HUES6 (cell line): Measurements from ENCODE around the gene PIP4K2C.
"Not testable (repeated sequence)": the region's sequence is repeated elsewhere in the genome, so short reads cannot be mapped to it uniquely, and the experiment has no call there.

ENCODE experiments used
- H3K27ac ChIP-seq: 2 replicates; pipeline ENCODE4 v1.7.0; 2013; ENCODE audit warnings: low read depth, mild to moderate bottlenecking, low read length, inconsistent platforms
- H3K27me3 ChIP-seq: 2 replicates; pipeline ENCODE4 v1.6.1; 2013; ENCODE audit warnings: low read length; ENCODE audit not compliant: control insufficient read depth, insufficient read depth
- H3K36me3 ChIP-seq: 2 replicates; pipeline ENCODE4 v1.6.1; 2013; ENCODE audit warnings: low read length; ENCODE audit not compliant: control insufficient read depth, insufficient read depth
- H3K4me1 ChIP-seq: 2 replicates; pipeline ENCODE4 v1.6.1; 2013; ENCODE audit warnings: low read length; ENCODE audit not compliant: control insufficient read depth, insufficient read depth
- H3K4me3 ChIP-seq: 2 replicates; pipeline ENCODE4 v1.5.1; 2013; ENCODE audit warnings: low read depth, low read length
- H3K9ac ChIP-seq: one replicate; pipeline ENCODE4 v1.6.1; 2013; ENCODE audit warnings: mild to moderate bottlenecking, low read length
- H3K9me3 ChIP-seq: 2 replicates; pipeline ENCODE4 v1.6.1; 2013; ENCODE audit warnings: low read depth, low read length; ENCODE audit not compliant: control insufficient read depth, insufficient read depth

PIP4K2C gene

DNA sequence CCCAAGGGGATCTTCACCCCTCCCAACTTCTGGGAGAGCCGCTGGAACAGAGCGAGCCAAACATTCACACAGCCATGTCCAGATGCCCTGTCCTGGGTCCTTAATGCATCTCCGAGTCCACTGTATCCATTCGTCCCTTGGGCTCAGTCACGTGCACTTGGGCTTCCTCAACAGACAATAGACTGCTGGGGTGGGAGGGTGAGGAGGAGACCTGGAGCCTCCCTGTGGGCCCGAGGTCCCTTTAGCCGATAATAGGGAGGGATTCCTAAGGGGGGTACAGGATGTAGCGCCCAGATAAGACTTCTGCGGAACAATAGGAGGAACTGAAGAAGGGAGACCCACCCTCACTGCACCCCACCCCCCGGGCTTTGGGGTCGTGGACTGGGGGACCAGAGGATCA, 26.9 kb downstream of the PIP4K2C start:
- H3K27ac ChIP-seq = no peak overlapping the region
- peaks cover 6% of the 10 kb centered on the region; the same call in 1 of the 2 replicates for H3K36me3 ChIP-seq
- no peak overlapping the region for H3K9ac ChIP-seq
- no peaks in the 10 kb centered on the region for H3K9me3 ChIP-seq
- no peak overlapping the region for H3K4me3 ChIP-seq
- peaks cover 24% of the 10 kb centered on the region; the same call in 1 of the 2 replicates for H3K4me1 ChIP-seq
- peaks cover 93% of the 10 kb centered on the region for H3K27me3 ChIP-seq

DNA sequence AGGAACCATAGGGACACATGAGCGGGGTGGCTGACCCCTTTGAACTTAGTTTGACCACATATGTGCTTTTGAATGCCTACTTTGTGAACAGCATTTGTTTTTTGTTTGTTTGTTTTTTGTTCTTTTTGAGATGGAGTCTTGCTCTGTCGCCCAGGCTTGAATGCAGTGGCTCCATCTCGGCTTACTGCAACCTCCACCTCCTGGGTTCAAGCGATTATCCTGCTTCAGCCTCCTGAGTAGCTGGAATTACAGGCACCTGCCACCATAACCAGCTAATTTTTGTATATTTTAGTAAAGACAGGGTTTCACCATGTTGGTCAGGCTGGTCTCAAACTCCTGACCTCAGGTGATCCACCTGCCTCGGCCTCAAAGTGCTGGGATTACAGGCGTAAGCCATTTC, 27.4 kb downstream of the PIP4K2C start:
- not testable (repeated sequence) for H3K9me3 ChIP-seq, H3K36me3 ChIP-seq, H3K9ac ChIP-seq, H3K27ac ChIP-seq, H3K4me3 ChIP-seq
- Histone ChIP-seq H3K4me1 (peaks cover 24% of the 10 kb centered on the region; the same call in 1 of the 2 replicates), H3K27me3 (peaks cover 93% of the 10 kb centered on the region)

DNA sequence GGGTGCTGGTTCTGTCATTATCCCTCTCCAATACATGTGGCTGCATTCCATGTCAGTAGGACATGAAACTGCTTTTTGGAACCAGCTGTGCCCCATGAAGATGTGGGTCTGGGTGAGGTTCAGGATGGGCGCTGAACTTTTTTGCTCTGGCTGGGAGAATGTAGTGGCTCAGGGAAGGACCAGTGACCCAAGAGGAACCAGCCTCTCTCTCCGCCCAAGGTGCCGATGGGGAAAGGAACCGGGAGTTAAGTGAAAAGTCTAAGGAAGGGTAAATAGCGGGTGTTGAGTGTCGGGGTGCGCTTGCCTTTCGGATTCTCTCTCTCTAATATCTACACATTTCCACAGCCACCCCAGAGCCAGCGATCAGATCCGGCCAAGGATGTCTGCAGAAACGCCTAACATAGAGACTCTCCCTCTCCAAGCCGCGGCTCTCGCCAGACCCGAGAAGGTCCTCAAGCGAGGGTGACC, 28.0 kb downstream of the PIP4K2C start:
- Histone ChIP-seq H3K27ac (no peak overlapping the region), H3K4me1 (peaks cover 21% of the 10 kb centered on the region; the same call in 1 of the 2 replicates), H3K36me3 (peaks cover 6% of the 10 kb centered on the region; the same call in 1 of the 2 replicates), H3K4me3 (peak overlapping the region; percentile 56), H3K27me3 (peaks cover 96% of the 10 kb centered on the region), H3K9me3 (no peaks in the 10 kb centered on the region), H3K9ac (no peak overlapping the region)

DNA sequence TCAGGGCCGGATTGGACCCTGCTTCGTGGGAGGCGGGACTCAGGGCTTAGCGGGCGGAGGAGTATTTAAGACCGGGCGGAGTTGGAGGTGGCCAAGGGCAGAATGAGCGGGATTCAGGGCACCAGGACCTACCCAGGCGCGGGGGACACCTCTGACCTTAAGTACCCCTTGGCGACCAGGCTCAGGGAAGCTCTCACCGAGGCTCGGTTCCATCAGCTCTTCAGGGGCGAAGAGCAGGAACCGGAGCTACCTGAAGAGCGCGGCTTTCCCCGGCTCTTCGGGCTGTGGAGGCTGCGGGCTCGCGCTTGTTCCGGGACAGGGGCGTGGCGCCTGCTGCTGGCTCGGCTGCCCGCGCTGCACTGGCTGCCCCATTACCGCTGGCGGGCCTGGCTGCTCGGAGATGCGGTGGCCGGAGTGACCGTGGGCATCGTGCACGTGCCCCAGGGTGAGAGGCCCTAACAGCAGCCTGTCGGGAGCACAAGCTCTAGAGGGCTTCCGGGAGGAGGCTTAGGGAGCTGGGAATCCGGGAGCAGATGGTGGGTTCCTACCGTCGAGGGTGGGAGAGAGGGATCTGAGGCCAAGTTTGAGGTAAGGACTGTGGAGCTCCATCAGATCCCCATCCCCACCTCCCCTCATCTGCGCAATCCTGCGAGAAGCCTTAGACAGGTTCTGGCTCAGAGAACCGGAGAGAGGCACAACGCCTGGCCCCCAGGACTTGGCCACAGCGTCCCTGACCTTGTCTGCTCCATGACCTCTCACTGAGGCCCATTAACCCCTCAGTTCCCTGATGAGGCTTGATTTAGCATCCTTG, 28.6 kb downstream of the PIP4K2C start:
- Histone ChIP-seq H3K27ac (no peak overlapping the region), H3K9ac (no peak overlapping the region), H3K9me3 (no peaks in the 10 kb centered on the region), H3K4me1 (peaks cover 16% of the 10 kb centered on the region; the same call in 1 of the 2 replicates), H3K36me3 (peaks cover 6% of the 10 kb centered on the region; the same call in 1 of the 2 replicates), H3K4me3 (peak overlapping the region; percentile 56), H3K27me3 (peaks cover 99% of the 10 kb centered on the region)

DNA sequence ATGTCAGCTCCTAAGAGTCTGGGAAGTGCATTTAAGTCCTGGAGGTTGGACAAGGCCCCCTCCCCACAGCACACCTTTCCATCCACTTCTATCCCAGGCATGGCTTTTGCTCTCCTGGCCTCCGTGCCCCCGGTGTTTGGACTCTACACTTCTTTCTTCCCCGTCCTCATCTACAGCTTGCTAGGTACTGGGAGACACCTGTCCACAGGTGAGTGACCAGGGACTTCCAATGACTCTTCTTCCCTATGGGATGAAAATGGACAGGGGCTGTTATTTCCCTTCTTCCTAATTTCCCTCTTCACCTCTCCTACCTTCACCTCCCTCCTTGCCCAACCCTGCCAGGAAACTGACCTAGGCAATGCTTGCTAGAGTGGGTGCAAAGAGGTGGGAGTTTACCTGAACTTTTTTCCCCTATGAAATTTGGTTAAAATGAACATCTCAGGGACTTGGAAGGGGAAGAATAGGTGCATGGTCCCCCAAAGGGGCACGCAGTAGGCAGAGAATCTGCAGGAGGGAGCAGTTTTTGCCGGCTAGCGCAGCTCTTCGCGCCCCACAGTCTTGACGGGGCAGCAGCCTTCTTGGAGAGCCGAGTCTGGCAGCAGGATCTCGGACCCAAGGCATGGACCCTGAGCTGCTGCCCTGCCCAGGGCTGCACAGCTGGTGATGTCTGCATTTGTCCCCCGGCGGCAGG, 29.4 kb downstream of the PIP4K2C start:
- Histone ChIP-seq H3K36me3 (peaks cover 4% of the 10 kb centered on the region; the same call in 1 of the 2 replicates), H3K4me1 (peaks cover 16% of the 10 kb centered on the region; the same call in 1 of the 2 replicates), H3K9me3 (no peaks in the 10 kb centered on the region), H3K27me3 (peaks cover 99% of the 10 kb centered on the region), H3K9ac (no peak overlapping the region), H3K4me3 (peak overlapping the region; percentile 57), H3K27ac (no peak overlapping the region)

DNA sequence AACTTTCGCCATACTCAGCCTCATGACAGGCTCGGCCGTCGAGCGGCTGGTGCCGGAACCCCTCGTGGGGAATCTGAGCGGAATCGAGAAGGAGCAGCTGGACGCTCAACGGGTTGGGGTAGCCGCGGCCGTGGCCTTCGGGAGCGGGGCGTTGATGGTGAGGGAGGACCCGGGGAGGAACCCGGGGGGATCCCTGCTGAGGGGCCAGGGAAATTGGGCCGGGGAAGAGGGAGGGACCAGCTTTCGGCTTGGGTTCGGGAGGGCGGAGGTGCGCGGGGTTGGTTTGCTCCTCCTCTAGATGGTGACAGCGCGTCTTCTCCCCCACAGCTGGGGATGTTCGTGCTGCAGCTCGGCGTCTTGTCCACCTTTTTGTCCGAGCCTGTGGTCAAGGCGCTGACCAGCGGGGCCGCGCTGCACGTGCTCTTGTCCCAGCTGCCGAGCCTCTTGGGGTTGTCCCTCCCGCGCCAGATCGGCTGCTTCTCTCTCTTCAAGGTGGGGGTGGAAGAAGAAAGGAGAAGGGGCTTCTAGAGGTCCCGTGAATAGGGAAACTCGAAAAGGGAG, 30.0 kb downstream of the PIP4K2C start:
- Histone ChIP-seq H3K4me1 (peaks cover 16% of the 10 kb centered on the region; the same call in 1 of the 2 replicates), H3K27ac (no peak overlapping the region), H3K9ac (no peak overlapping the region), H3K9me3 (no peaks in the 10 kb centered on the region), H3K36me3 (no peaks in the 10 kb centered on the region), H3K4me3 (peak overlapping the region; percentile 57), H3K27me3 (peaks cover 99% of the 10 kb centered on the region)

DNA sequence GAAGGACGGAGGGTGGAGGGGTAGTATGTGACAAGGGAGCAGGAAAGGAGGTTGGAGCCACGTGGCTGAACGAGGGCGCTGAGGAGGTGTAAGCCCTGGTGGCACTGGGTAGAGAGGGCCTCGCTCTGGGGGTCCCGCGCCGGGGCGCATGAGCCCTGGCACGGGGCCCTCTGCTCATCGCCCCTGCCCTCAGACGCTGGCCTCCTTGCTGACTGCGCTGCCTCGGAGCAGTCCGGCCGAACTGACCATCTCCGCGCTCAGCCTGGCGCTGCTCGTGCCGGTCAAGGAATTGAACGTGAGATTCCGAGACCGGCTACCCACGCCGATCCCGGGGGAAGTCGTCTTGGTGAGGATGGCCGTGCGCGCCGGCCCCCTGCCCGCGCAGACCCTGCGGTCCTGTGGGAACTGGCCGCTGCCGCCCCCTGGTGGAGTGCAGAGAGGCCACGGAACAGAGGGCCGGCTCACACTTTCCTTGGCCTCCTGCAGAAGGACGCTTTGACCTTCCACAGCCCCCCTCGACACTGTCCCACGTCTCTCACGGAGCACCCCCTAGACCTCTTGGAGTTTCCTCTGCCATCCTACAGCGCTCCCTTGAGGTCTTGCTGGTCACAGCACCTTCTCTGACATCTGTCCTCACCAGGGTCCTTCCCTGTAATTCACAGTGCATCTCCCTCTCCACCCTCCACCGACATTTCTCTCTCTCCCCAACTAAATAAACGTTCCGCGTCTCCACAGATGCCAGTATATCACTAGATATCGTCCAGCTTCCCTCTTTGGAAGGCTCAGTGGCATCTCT, 30.7 kb downstream of the PIP4K2C start:
- H3K27ac ChIP-seq = no peak overlapping the region
- H3K4me3 ChIP-seq = peak overlapping the region; percentile 57
- peaks cover 16% of the 10 kb centered on the region; the same call in 1 of the 2 replicates for H3K4me1 ChIP-seq
- no peaks in the 10 kb centered on the region for H3K9me3 ChIP-seq
- peaks cover 99% of the 10 kb centered on the region for H3K27me3 ChIP-seq
- H3K36me3 ChIP-seq = no peaks in the 10 kb centered on the region
- H3K9ac ChIP-seq = no peak overlapping the region

DNA sequence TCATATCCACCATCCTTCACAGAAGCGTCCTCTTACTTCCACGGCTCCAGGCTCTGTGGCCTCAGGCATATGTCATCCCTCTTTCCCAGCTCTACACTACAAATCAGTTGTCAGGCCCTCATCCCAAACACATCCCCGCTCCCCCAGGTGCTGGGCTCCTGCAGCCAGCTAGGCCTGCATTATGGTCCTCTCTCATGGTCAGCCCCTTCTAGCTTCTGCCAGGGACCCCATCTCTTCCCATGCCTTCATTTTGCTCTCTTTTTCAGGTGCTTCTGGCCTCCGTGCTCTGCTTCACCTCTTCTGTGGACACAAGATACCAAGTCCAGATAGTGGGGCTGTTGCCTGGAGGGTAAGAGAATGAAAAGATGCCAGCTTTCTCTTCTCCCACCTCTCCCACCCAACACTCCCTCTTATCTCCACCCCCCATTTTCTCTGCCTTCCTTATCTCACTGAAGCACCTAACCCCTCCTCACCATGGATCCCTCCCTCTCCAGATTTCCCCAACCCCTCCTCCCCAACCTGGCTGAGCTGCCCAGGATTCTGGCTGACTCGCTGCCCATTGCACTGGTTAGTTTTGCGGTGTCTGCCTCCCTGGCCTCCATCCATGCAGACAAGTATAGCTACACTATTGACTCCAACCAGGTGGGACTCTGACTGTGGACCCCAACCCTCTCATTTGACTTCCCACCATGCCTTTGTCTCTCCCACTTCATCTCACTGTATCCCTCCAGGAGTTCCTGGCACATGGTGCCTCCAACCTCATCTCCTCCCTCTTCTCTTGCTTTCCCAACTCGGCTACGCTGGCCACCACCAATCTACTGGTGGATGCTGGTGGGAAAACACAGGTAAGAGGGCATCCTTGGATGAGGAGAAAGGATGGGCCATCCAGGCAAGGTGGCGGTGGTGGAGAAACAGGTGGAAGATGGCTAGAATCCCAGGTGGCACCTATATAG, 31.6 kb downstream of the PIP4K2C start:
- Histone ChIP-seq H3K4me1 (peaks cover 16% of the 10 kb centered on the region), H3K36me3 (no peaks in the 10 kb centered on the region), H3K27ac (no peak overlapping the region), H3K9me3 (no peaks in the 10 kb centered on the region), H3K27me3 (peaks cover 100% of the 10 kb centered on the region), H3K9ac (no peak overlapping the region), H3K4me3 (no peak overlapping the region; the same call in 1 of the 2 replicates)

DNA sequence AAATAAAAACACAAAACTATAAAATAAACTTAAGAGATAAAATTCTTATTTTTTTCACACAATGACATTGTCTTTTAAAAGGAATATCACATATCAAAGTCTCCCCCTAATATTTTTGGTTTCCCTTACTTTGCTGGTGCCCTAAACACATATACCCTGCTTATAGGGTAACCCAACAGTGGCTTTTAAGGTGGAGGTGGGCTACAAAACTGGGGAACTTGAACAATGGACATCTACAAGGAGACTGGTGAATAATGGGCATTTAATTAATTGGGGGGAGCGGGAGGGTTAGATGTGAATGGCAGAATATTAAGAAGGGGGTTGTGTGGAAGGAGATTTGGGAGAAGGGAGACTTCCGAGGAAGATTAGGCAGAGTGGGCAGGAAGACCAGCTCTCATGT, 32.4 kb downstream of the PIP4K2C start:
- H3K4me1 ChIP-seq = peaks cover 20% of the 10 kb centered on the region
- H3K36me3 ChIP-seq = no peaks in the 10 kb centered on the region
- no peak overlapping the region for H3K4me3 ChIP-seq
- no peaks in the 10 kb centered on the region for H3K9me3 ChIP-seq
- peaks cover 100% of the 10 kb centered on the region for H3K27me3 ChIP-seq
- no peak overlapping the region for H3K9ac ChIP-seq
- no peak overlapping the region for H3K27ac ChIP-seq
